ENCODE data around the gene KLF16. TPM values are rescaled to one million over a fixed set of nuclear protein-coding genes. Genes with fewer than 3 reads are reported as not detected.

Gene KLF16
- total and polyA plus RNA-seq, 9 of the 15 experiments (the other 6 are each of a cell fraction or from before 2014, with no cell fraction given): 0.04 to 60.4 (median 6.8) TPM

DNA sequence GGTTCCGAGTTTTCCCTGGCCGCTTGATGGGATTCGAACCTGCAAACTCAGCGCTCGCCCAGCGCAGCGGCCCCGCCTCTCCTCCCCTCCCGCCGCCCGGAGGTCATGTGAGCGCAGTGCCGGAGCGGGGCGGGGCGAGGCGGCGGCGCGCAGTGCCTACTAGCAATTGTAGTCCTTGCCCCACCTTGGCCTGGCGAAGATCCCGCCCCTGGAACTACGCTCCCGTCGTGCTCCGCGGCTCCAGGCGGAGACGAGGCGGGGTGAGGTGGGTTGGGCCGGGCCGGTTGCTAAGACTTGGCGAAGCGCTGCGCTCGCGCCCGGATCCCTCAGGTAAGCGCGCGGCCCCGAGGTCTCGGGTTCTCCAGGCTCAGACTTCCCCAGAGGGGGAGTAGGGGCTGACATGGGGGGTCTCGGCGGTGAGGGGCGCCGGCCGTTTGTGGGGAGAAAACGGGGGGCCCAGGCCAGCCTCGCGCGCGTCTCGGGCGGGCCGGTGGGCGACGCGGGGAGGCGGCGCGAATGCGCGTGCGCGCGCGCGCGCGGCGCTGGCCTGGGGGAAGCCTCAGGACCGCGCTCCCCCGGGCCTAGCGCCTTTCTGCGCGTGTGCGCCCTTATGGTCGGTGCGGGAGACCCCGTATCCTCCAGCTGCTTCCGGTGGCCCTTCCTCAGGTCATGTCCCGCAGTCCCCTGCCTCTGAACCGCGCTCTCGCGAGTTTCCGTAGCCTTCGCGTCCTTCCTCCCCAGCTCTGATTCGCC lies 41.9 kb upstream of the KLF16 start, which contains the start of the genes ADAT3 and SCAMP4 (continued):
- TF ChIP-seq PHTF2 (CRISPR knock-in tag; IDR thresholded peaks at IDR 0.05) (no peak), MNT (conservative IDR thresholded peaks at IDR 0.05) (peak; percentile 43 to 81; a peak in 3 of 4 replicates), GATA2 (CRISPR knock-in tag; IDR thresholded peaks at IDR 0.05) (no peak), MAZ (CRISPR knock-in tag; conservative IDR thresholded peaks at IDR 0.05 in 1 of 2, IDR thresholded peaks at IDR 0.05 in 1 of 2) (peak; percentile 98 to 100), SIN3B (IDR thresholded peaks at IDR 0.05; ENCODE audit: low read depth) (0 out of 2 replicates have a peak, but pooled peaks have one; percentile 44), CTCFL (IDR thresholded peaks at IDR 0.05; ENCODE audit: borderline replicate concordance, insufficient read depth, low read depth, low read length, poor library complexity, severe bottlenecking) (no peak), RBM22 (IDR thresholded peaks at IDR 0.05; ENCODE audit: low read depth, low read length, poor library complexity, severe bottlenecking) (no peak), ETV5 (CRISPR knock-in tag; IDR thresholded peaks at IDR 0.05; ENCODE audit: low read depth) (peak; percentile 97), NEUROD1 (IDR thresholded peaks at IDR 0.05; ENCODE audit: borderline replicate concordance, low read depth, low read length, partially characterized antibody) (peak; percentile 11), ZNF764 (CRISPR knock-in tag; IDR thresholded peaks at IDR 0.05; ENCODE audit: low read depth) (no peak), E2F3 (CRISPR knock-in tag; IDR thresholded peaks at IDR 0.05) (peak; percentile 75; the same call in 1 of the 2 replicates), TFAP4 (CRISPR knock-in tag; IDR thresholded peaks at IDR 0.05; ENCODE audit: borderline replicate concordance) (peak; percentile 99), SRF (CRISPR knock-in tag; IDR thresholded peaks at IDR 0.05) (0 out of 4 replicates have a peak, but pooled peaks of 1 of the 2 experiments have one; percentile 28)
- TF ChIP-seq, protein P1, sequence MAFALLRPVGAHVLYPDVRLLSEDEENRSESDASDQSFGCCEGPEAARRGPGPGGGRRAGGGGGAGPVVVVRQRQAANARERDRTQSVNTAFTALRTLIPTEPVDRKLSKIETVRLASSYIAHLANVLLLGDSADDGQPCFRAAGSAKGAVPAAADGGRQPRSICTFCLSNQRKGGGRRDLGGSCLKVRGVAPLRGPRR (CRISPR knock-in tag; IDR thresholded peaks at IDR 0.05): no peak
- TF ChIP-seq, protein P2, sequence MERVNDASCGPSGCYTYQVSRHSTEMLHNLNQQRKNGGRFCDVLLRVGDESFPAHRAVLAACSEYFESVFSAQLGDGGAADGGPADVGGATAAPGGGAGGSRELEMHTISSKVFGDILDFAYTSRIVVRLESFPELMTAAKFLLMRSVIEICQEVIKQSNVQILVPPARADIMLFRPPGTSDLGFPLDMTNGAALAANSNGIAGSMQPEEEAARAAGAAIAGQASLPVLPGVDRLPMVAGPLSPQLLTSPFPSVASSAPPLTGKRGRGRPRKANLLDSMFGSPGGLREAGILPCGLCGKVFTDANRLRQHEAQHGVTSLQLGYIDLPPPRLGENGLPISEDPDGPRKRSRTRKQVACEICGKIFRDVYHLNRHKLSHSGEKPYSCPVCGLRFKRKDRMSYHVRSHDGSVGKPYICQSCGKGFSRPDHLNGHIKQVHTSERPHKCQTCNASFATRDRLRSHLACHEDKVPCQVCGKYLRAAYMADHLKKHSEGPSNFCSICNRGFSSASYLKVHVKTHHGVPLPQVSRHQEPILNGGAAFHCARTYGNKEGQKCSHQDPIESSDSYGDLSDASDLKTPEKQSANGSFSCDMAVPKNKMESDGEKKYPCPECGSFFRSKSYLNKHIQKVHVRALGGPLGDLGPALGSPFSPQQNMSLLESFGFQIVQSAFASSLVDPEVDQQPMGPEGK (CRISPR knock-in tag; IDR thresholded peaks at IDR 0.05; ENCODE audit: borderline replicate concordance): no peak
- TF ChIP-seq, protein P3, sequence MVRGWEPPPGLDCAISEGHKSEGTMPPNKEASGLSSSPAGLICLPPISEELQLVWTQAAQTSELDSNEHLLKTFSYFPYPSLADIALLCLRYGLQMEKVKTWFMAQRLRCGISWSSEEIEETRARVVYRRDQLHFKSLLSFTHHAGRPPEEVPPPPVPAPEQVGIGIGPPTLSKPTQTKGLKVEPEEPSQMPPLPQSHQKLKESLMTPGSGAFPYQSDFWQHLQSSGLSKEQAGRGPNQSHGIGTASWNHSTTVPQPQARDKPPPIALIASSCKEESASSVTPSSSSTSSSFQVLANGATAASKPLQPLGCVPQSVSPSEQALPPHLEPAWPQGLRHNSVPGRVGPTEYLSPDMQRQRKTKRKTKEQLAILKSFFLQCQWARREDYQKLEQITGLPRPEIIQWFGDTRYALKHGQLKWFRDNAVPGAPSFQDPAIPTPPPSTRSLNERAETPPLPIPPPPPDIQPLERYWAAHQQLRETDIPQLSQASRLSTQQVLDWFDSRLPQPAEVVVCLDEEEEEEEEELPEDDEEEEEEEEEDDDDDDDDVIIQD (CRISPR knock-in tag; IDR thresholded peaks at IDR 0.05): 0 out of 2 replicates have a peak, but pooled peaks have one; percentile 64
